Activated naive CD8-positive, alpha-beta T cell (primary cell): ENCODE data around the gene TSPOAP1.
A peak's percentile ranks its signal among the peaks of the same experiment; 100 is the strongest.

Experiments
- H3K27ac Mint-ChIP-seq: one replicate; pipeline ENCODE4 v1.8.0; 2021; ENCODE audit warnings: mixed read lengths
- H3K27me3 Mint-ChIP-seq: one replicate; pipeline ENCODE4 v1.8.0; 2021; ENCODE audit warnings: mixed read lengths
- H3K36me3 Mint-ChIP-seq: one replicate; pipeline ENCODE4 v1.8.0; 2021; ENCODE audit warnings: mixed read lengths
- H3K4me1 Mint-ChIP-seq: one replicate; pipeline ENCODE4 v1.8.0; 2021; ENCODE audit warnings: low read depth, mixed read lengths
- H3K4me3 Mint-ChIP-seq: one replicate; pipeline ENCODE4 v1.8.0; 2021; ENCODE audit warnings: mild to moderate bottlenecking, mixed read lengths
- H3K9me3 Mint-ChIP-seq: one replicate; pipeline ENCODE4 v1.8.0; 2021; ENCODE audit warnings: low read depth, mixed read lengths

Gene TSPOAP1

DNA sequence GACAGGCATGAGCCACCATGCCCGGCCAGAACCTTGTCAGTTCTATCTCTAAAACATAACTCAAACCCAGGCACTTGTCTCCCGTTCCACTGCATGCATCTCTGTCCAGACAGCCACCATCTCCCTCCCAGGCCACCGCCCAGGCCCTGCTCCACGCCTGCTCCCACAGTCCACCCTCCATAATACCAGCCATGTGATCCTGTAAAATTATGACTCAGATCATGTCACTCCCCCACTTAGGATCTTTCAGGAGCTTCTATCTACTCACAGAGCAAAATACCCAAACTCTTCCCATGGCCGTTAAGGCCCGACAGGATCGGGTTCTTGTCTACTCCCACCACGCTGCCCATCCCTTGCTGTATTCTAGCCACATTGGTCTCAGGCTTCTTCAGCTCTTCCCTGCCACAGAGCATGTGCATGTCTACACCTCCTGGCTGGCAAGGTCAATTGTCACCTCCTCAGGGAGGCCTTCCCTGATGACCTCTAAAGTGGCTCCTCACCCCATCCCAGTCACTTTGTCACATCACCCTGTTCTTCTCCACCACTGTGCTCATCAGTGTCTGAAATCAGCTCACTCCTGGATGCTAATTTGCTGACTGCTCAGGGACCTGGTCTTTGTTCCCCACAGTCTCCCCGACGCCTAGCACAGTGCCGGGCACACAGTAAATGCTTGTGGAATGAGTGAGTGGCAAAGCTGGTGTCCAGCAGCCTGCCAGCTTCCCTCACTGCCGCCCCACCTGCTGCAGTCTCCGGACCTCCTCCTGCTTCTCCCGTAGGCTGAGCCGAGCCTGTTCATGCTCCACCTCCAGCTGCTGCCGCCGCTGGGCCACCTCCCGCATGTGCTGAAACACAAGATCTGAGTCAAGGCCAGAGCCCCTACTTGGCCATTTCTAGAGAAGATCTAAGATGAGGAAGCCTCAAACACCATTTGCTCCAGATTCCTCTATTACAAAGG is 6.7 kb downstream of the TSPOAP1 start:
- peaks cover 4% of the 10 kb centered on the region for H3K36me3 Mint-ChIP-seq
- no peaks in the 10 kb centered on the region for H3K27me3 Mint-ChIP-seq
- H3K4me3 Mint-ChIP-seq, result no peak overlapping the region
- peak overlapping the region; percentile 54 for H3K27ac Mint-ChIP-seq
- peaks cover 35% of the 10 kb centered on the region for H3K4me1 Mint-ChIP-seq
- H3K9me3 Mint-ChIP-seq, result no peaks in the 10 kb centered on the region

DNA sequence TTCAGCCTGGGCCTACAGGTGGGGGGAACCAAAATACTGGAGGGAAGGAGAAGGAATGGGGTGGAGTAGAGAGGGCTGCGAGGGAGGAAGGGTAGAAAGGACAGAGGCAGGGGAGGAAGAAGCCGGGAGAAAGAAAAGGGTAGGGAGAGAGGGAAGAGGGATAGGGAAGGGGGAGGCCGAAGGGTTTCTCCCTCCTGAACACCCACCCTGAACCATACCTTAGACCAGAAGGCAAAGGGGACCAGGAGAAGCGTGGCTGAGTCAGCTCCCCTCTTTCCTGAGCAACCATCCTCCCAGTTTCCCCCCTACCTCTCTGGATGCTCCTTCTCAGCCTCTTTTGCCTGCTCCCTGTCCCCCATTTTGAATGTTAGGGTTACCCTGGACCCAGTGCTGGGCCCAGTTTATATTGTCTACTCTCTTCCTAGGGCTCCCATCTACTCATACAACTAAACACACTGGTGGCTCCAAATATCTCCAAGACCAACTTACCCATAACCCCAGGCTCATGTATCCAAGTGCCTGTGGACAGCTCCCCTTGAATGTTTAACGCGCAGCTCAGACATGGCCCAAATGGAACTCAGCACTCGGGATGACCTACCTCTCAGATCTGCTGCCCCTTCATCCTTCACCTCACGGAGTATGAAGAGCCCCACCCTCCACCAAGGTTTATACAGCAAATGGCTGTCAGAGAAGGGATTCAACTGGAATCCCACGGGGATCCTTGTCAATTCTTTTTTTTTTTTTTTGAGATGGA is 7.8 kb downstream of the TSPOAP1 start:
- H3K4me1 Mint-ChIP-seq, result peaks cover 26% of the 10 kb centered on the region
- no peak overlapping the region for H3K27ac Mint-ChIP-seq
- peaks cover 4% of the 10 kb centered on the region for H3K36me3 Mint-ChIP-seq
- no peaks in the 10 kb centered on the region for H3K9me3 Mint-ChIP-seq
- H3K27me3 Mint-ChIP-seq, result no peaks in the 10 kb centered on the region
- H3K4me3 Mint-ChIP-seq, result no peak overlapping the region

DNA sequence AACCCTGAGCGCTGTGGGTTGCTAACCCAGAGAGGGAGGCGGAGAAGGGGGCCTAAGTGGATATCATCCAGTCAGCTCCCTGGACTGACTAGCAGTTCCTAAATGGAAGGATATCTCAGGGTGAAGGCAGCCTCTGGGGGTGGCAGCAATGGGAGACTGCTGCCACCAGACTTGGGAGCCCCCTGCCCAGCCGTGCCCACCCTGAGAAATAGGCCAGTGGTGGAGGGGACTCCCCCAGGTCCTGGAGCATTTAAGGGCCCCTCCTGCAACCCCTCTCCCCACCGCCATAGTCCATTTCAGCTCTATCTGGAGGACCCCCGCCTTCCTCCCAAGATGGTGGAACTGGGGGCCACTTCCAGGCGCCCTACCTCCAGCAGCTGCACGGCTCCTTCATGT is 8.4 kb downstream of the TSPOAP1 start:
- Mint-ChIP-seq H3K27me3 (no peaks in the 10 kb centered on the region), H3K4me1 (peaks cover 22% of the 10 kb centered on the region), H3K9me3 (no peaks in the 10 kb centered on the region), H3K36me3 (peaks cover 4% of the 10 kb centered on the region), H3K4me3 (no peak overlapping the region), H3K27ac (no peak overlapping the region)

DNA sequence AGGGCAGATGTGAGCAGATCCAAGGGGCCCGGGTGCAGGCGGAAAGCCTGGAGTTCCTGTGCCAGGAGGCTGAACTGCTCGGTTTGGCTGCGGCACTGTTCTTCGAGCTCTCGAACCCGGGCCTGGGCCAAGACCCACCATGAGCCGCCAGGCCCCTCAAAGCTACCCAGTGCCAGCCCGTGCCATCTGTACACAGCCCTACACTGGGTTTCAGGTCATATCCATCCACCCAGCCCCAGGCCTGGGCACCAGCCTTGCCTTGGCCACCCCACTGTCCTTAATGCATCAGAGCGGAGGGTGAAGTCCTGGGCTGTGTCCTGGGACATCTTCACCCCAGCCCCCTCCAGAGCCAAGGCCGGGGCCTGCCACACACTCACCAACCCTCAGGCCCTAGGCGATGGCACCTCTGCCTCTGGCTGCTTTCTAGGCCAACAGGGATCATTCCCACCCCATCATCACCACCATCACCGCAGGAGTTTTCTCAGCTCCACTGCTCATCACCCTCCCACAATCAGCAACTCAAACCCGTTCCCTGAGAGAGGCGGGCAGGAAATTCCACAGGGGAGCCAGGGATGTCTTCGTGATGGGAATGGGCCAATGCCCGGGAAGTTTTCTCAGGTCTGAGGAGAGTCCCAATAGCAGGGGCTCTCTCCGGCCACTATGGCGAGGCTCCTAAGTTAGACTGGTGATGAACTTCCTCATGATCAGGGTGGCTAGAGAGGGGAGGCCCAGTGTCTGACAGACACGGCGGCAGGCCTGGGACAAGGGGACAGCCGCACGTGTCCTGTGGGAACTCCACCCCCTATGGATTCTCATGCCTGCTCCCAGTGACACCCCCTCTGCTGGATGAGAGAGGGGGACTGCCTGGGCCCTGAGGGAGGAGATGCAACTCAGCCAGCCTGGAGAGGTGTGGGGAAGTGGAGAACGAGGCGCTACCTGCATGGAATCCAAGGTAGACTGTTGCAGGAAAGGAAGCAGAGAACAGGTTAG is 9.1 kb downstream of the TSPOAP1 start:
- Mint-ChIP-seq H3K9me3 (no peaks in the 10 kb centered on the region), H3K4me3 (no peak overlapping the region)

DNA sequence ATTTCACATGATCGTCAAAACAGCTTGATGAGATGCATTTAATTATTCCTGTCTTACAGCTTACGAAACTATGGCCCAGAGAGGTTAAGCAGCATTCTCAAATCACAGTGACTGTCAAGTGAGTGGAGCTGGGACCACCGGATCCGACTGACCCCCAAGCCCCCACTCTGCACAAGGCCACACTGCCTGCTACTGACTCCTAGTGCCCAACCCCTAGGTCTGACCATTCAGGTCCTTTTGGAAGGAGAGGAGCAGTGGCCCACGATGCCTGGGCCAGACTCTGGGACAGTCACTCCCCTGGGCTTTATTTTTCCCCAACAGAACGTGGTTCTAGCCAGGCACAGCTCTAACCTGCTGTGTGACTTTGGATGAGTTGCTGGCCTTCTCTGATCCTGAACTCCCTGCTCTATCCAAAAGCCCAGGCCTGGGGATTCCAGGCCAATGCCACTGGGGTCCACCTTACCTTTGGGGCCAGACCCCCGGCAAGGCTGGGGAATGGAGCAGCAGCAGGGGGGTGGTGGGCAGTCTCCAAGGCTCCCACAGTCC is 9.9 kb downstream of the TSPOAP1 start:
- Mint-ChIP-seq H3K9me3 (no peaks in the 10 kb centered on the region), H3K36me3 (peaks cover 4% of the 10 kb centered on the region), H3K4me3 (no peak overlapping the region), H3K27me3 (no peaks in the 10 kb centered on the region), H3K27ac (peak overlapping the region; percentile 64), H3K4me1 (peaks cover 19% of the 10 kb centered on the region)

More for the DNA sequence above, 9.1 kb downstream of the TSPOAP1 start:
- no peak overlapping the region for H3K27ac Mint-ChIP-seq
- H3K4me1 Mint-ChIP-seq, result peaks cover 19% of the 10 kb centered on the region
- peaks cover 4% of the 10 kb centered on the region for H3K36me3 Mint-ChIP-seq
- no peaks in the 10 kb centered on the region for H3K27me3 Mint-ChIP-seq

DNA sequence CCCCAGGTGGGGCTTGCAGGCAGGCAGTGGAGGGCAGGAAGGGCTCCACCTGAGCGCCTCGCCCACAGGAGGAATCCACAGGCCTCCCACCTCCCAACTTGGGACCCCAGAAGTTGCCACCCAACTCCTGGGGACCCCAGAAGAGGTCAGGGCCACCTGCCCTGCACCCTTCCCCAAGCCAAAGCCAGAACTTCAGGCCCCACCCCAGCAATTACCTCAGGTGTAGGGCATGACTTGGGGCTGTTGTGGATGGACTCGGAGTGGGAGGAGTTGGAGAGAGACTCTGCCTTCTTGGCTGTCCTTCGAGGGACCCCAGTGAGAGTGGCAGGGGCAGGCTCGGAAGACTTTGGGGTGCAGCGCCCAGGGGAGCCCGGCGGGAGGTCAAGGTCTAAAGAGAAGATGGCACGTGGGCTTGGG is 10.5 kb downstream of the TSPOAP1 start:
- H3K9me3 Mint-ChIP-seq, result no peaks in the 10 kb centered on the region
- H3K4me3 Mint-ChIP-seq, result no peak overlapping the region
- H3K4me1 Mint-ChIP-seq, result peaks cover 16% of the 10 kb centered on the region
- peak overlapping the region; percentile 64 for H3K27ac Mint-ChIP-seq
- H3K27me3 Mint-ChIP-seq, result no peaks in the 10 kb centered on the region
- H3K36me3 Mint-ChIP-seq, result peaks cover 4% of the 10 kb centered on the region

DNA sequence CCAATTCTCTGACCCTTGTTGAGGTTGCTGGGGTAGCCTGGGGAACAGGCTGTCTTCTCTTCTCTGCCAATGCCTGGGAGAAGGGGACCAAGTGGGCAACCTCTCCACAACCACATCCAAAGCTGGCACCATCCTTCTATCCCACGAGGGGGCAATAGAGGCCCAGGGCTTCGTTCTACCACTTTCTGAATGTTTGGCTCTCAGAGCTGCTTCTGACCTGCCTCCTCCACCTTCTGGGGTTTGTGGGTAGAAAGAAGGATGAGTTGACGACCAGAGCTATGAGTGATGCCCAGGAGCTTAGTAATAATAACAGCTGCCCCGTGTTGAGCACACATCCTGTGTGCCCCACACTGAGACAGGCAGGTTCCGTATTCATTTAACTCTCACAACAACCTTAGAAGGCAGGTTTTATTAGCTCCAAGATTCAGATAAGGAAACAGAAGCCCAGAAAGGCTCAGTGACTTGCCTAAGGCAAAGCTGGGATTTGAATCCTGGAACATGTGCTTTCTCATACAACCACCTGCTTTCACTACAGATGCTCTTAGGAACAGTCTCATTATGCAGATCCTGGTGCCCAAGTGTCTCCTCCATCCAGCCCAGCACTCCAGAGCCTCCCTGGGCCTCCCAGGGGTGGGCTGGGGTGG is 11.1 kb downstream of the TSPOAP1 start:
- H3K27me3 Mint-ChIP-seq, result no peaks in the 10 kb centered on the region
- peaks cover 16% of the 10 kb centered on the region for H3K4me1 Mint-ChIP-seq
- H3K36me3 Mint-ChIP-seq, result peaks cover 4% of the 10 kb centered on the region
- H3K4me3 Mint-ChIP-seq, result peak overlapping the region; percentile 54
- H3K9me3 Mint-ChIP-seq, result no peaks in the 10 kb centered on the region
- peak overlapping the region; percentile 89 for H3K27ac Mint-ChIP-seq

DNA sequence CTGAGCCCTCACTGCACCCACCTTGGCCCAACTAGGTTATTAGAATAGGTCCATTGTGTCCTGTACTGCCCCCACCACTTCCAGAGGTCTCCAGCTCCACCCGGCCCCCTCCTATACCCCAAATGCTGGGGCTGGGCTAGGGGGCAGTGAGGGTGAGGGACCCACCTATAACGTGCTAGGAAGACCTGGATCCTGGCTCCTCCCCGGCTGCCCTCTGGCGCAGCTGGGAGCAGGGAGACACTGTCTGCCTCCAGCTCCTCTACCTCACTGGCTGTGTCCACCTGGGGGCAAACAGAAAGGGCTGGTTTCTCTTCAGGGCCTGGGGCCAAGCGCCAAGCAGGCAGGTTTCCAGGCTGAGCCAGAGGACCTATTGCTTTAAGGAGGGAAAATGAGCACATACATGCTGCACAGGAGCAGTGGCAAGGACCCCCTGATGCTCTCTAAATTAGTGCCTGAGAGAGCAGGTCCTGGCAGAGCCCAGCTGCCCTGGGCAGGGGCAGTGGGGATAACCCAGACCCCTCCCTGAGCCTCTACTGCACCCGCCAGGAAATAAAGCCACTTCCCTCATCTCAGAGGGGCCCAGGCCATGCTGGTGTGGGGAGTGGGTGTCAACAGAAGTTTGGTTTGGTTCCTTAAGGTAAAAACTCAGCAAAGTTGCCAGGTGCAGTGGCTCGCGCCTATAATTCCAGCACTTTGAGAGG is 12.2 kb downstream of the TSPOAP1 start:
- H3K4me3 Mint-ChIP-seq, result no peak overlapping the region
- H3K27me3 Mint-ChIP-seq, result no peaks in the 10 kb centered on the region
- H3K27ac Mint-ChIP-seq, result no peak overlapping the region
- no peaks in the 10 kb centered on the region for H3K9me3 Mint-ChIP-seq
- peaks cover 12% of the 10 kb centered on the region for H3K4me1 Mint-ChIP-seq
- no peaks in the 10 kb centered on the region for H3K36me3 Mint-ChIP-seq

DNA sequence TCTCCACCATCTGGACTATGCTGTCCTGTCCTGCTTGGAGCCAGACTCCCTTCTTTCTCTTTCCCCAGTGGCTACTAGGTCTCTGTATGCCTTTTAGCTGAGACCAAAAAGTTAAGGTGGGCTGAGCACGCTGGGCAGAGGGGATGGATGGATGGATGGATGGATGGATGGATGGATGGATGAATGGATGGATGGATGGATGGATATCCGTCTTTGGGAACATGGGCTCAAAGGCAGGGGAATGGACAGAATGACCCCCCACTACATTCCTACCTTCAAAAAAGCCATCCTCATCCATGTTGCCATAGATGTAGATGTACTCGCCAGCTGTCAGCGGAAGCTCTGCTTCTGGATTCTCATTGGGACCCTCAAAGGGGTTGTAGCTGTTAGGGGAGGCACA is 12.8 kb downstream of the TSPOAP1 start:
- peaks cover 12% of the 10 kb centered on the region for H3K4me1 Mint-ChIP-seq
- no peak overlapping the region for H3K4me3 Mint-ChIP-seq
- no peaks in the 10 kb centered on the region for H3K36me3 Mint-ChIP-seq
- no peaks in the 10 kb centered on the region for H3K9me3 Mint-ChIP-seq
- no peaks in the 10 kb centered on the region for H3K27me3 Mint-ChIP-seq
- peak overlapping the region; percentile 13 for H3K27ac Mint-ChIP-seq

DNA sequence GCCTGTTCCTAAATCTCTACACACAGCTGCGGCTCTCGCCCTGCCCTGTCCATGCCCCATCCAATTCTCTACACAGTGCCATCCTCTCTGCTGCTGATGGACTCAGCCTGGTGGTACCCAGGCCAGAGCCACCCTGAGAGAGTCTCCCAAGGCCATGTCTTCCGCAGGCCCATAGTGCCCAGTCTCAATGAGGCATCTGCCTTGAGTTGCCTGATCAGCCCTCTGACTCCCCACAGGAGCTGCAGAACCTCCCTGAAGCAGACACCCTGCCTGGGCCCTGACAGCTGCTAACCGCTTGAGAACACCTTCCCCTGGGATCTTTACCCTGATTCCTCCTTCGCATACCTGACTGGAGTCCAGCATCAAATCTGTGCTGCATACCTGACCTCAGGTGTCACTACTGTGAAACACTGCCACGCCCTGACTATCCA is 13.3 kb downstream of the TSPOAP1 start:
- H3K9me3 Mint-ChIP-seq, result no peaks in the 10 kb centered on the region
- no peak overlapping the region for H3K4me3 Mint-ChIP-seq
- H3K27me3 Mint-ChIP-seq, result no peaks in the 10 kb centered on the region
- H3K4me1 Mint-ChIP-seq, result peaks cover 12% of the 10 kb centered on the region
- peak overlapping the region; percentile 13 for H3K27ac Mint-ChIP-seq
- H3K36me3 Mint-ChIP-seq, result no peaks in the 10 kb centered on the region

DNA sequence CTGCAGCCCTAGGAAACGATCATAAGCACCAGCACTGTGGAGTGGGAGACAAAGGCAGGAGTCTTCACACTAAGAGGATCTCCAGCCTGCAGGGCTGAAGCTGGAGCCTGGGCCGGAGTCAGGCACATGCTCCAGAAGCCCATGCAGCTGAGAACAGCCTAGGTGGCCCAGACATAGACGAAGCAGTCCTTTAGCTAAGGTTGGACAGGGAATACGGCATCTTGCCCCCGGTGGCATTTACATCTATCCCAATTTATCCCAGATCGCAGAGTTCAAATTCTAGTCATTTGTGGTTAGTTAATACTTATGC is 13.9 kb downstream of the TSPOAP1 start:
- H3K4me3 Mint-ChIP-seq, result no peak overlapping the region
- H3K9me3 Mint-ChIP-seq, result no peaks in the 10 kb centered on the region
- H3K27ac Mint-ChIP-seq, result no peak overlapping the region
- H3K27me3 Mint-ChIP-seq, result no peaks in the 10 kb centered on the region
- H3K36me3 Mint-ChIP-seq, result peaks cover 2% of the 10 kb centered on the region
- peaks cover 12% of the 10 kb centered on the region for H3K4me1 Mint-ChIP-seq

DNA sequence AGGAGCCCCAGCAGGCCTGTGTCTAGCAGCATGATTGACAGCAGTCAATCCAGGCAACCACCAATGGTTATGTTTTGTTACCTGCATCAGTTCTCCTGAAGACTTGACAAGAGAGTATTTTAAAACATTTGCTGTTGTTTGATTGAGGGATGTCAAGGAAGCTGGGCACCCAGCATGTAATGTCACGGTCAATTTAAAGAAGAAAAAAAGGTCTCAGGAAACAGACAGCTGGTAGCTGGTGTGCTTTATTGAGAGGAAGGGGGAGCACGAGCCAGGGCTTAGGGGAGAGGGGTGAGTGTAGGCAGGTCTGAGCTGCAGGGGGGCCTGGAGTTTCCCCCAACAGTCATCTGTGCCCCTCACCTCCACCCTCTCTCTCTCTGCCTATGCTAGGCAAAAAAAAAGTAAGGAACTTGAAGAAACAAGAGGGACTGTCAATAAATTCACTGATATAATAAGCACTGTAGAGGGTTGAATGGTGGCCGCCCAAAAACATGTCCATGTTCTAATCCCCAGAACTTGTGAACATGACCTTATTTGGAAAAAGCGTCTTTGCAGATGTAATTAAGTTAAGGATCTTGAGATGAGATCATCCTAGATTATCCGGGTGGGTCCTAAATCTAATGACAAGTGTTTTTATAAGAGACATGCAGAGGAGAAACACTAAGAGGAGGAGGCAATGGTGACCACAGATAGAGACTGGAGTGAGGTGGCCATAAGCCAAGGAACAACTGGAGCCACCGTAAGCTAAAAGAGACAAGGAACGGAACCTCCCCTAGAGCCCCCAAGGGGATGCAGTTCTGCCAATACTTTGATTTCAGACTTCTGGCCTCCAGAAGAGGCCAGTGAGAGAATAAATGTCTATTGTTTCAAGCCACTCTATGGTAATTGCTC is 14.5 kb downstream of the TSPOAP1 start:
- Mint-ChIP-seq H3K27ac (no peak overlapping the region), H3K4me3 (no peak overlapping the region), H3K36me3 (peaks cover 2% of the 10 kb centered on the region)

DNA sequence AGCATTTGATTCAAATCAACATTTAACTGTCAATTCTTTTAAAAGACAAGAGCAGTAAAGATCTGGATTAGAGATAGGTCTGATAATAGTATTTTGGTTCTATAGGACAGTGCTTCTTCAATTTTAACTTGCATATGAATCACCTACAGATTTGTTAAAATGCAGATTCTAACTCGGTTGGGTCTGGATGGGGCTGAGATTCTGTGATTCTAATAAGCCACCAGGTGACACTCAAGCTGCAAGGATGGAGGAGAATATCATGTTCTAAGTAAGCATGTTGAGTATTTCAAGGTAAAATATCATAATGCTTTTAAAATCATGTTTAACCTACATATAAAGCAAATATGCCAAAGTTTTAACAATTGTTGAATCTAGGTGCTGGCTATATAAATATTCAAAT is 15.8 kb downstream of the TSPOAP1 start:
- peaks cover 7% of the 10 kb centered on the region for H3K4me1 Mint-ChIP-seq
- H3K4me3 Mint-ChIP-seq, result peak overlapping the region; percentile 10
- peaks cover 2% of the 10 kb centered on the region for H3K36me3 Mint-ChIP-seq
- H3K9me3 Mint-ChIP-seq, result no peaks in the 10 kb centered on the region
- H3K27ac Mint-ChIP-seq, result no peak overlapping the region
- H3K27me3 Mint-ChIP-seq, result no peaks in the 10 kb centered on the region

More for the DNA sequence above, 14.5 kb downstream of the TSPOAP1 start:
- H3K4me1 Mint-ChIP-seq, result peaks cover 12% of the 10 kb centered on the region
- no peaks in the 10 kb centered on the region for H3K27me3 Mint-ChIP-seq
- H3K9me3 Mint-ChIP-seq, result no peaks in the 10 kb centered on the region
